Tibial artery (tissue), 4 donors: Measurements from ENCODE around the gene KDM4B.

ENCODE experiments used
- DNase-seq, 2 donors: peaks; one replicate each; pipeline ENCODE4 v3.0.0-alpha.2; 2019
- H3K27ac ChIP-seq, 2 donors: fragments of 200-600 bp; sonication (generic) in 1 of 2; 1 replicate in 1 of 2; 2 replicates in 1 of 2; pipeline ENCODE4 v1.5.1; 2018 to 2019; ENCODE audit warnings: mild to moderate bottlenecking in 1 of 2
- H3K27me3 ChIP-seq, 2 donors: fragments of 200-600 bp; sonication (generic) in 1 of 2; one replicate each; pipeline versions ENCODE4 v1.5.1 to v1.6.0; 2016 to 2019
- H3K36me3 ChIP-seq, 3 donors: fragments of 200-600 bp; sonication (generic) in 2 of 3; one replicate each; pipeline ENCODE4 v1.5.1; 2016 to 2019; ENCODE audit warnings: mild to moderate bottlenecking in 2 of 3
- H3K4me1 ChIP-seq, 4 donors: fragments of 200-600 bp; sonication (generic) in 2 of 4; 1 replicate in 3 of 4; 2 replicates in 1 of 4; pipeline ENCODE4 v1.5.1; 2016 to 2019
- H3K4me3 ChIP-seq, 2 donors: fragments of 200-600 bp; sonication (generic) in 1 of 2; 1 replicate in 1 of 2; 2 replicates in 1 of 2; pipeline ENCODE4 v1.5.1; 2018 to 2019; ENCODE audit warnings: mild to moderate bottlenecking in 2 of 2
- H3K9me3 ChIP-seq, 3 donors: fragments of 200-600 bp; sonication (generic) in 1 of 3; one replicate each; pipeline ENCODE4 v1.5.1; 2016 to 2019
- intact Hi-C: fragments of 100-400 bp; cut with DNase I; formaldehyde crosslinking; loops from one replicate; pipeline ENCODE4 v1.15.0; 2023; ENCODE audit warnings: low total_unique reads
- TF ChIP-seq, protein P1 (sequence below), 2 experiments: fragments of 200-600 bp in 1 of 2; fragments of 450-650 bp in 1 of 2; IDR thresholded peaks; one replicate each; pipeline ENCODE4 v1.5.1; 2017 to 2019; ENCODE audit warnings: antibody characterized with exemption in 2 of 2, mild to moderate bottlenecking in 1 of 2, moderate library complexity in 1 of 2

The KDM4B gene

DNA sequence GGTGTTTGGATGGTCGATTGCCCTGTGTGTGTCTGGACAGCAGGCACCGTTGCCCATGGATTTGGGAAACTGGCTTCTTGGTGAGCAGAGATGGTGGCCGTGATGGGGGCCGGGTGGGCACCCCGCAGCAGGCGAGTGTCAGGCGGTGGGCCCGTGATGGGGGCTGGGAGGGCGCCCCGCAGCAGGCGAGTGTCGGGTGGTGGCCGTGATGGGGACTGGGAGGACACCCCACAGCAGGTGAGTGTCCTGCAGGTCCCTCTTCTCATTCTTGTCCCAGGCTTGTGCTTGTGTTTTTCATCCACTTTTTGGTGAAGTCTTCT lies 86.5 kb downstream of the KDM4B start:
- peaks cover 0 to 87% (median 31%) of the 10 kb centered on the region in 3 donors for H3K36me3 ChIP-seq
- DNase-seq = no peak
- H3K4me3 ChIP-seq = no peak overlapping the region
- intact Hi-C loops = no loop called here
- H3K27me3 ChIP-seq = no peaks in the 10 kb centered on the region
- TF ChIP-seq, protein P1, sequence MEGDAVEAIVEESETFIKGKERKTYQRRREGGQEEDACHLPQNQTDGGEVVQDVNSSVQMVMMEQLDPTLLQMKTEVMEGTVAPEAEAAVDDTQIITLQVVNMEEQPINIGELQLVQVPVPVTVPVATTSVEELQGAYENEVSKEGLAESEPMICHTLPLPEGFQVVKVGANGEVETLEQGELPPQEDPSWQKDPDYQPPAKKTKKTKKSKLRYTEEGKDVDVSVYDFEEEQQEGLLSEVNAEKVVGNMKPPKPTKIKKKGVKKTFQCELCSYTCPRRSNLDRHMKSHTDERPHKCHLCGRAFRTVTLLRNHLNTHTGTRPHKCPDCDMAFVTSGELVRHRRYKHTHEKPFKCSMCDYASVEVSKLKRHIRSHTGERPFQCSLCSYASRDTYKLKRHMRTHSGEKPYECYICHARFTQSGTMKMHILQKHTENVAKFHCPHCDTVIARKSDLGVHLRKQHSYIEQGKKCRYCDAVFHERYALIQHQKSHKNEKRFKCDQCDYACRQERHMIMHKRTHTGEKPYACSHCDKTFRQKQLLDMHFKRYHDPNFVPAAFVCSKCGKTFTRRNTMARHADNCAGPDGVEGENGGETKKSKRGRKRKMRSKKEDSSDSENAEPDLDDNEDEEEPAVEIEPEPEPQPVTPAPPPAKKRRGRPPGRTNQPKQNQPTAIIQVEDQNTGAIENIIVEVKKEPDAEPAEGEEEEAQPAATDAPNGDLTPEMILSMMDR (IDR thresholded peaks at IDR 0.05) = no peak
- H3K4me1 ChIP-seq = peaks cover 0 to 7% (median 0%) of the 10 kb centered on the region in 4 donors
- H3K9me3 ChIP-seq = no peaks in the 10 kb centered on the region
- no peak overlapping the region for H3K27ac ChIP-seq

DNA sequence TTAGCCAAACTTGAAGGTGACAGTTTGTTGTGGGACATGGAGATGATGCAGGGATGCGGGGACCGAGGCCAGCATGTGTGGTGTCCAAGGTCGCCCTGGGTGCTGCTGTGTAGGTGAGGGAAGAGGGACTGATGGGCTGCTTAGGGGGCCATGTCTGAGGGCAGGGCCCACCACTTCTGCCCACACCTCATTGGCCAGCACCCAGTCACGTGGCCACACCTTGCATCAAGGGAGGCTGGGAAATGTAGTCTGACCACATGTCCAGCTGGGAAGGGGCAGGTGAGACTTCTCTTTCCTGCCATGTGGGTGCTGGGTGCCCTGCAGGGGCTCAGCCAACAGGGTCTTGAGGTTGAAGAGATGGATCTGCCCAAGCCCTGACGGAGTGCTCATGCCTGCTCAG lies 88.9 kb downstream of the KDM4B start:
- Histone ChIP-seq H3K4me1 (peaks cover 0 to 7% (median 0%) of the 10 kb centered on the region in 4 donors), H3K4me3 (no peak overlapping the region), H3K9me3 (peaks cover 0 to 10% (median 0%) of the 10 kb centered on the region in 3 donors), H3K36me3 (peaks cover 11 to 82% (median 34%) of the 10 kb centered on the region in 3 donors), H3K27ac (no peak overlapping the region), H3K27me3 (no peaks in the 10 kb centered on the region)
- TF ChIP-seq, protein P1 (IDR thresholded peaks at IDR 0.05) = no peak
- DNase-seq = no peak
- intact Hi-C loops = no loop called here

DNA sequence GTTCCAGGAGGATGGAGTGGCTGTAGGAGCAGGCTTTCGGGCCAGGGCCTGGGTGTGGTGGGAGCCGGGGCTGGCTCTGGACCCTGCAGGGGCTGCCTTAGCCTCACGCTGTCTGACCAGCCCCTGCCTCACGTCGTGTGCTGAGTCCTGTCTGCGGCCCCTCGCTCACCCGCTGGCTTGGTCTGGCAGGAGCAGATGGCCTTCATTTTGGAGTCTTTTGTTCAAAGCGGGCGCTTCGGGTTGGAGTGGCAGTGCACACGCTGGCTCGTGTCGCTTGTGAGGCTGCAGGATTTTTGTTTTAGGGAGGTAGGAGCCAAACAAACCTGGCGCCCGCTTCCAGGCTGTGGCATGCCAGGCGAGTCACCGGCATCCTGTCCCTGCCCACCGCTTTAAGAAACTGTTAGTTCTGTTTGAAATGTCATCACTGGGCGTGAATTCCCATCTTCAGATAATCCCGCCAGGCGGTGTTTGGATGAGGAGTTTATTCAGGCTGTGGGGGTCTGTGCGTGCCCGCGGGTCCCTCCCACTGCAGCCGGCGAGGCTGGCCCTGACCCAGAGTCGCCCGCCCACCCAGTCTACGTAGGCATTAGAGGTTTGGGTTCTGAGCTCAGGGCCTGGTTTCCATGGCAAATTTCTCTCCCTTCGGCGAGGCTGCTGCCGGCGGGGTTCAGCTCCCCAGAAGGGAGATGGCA lies 89.8 kb downstream of the KDM4B start:
- Histone ChIP-seq H3K9me3 (peaks cover 0 to 12% (median 0%) of the 10 kb centered on the region in 3 donors), H3K27ac (no peak overlapping the region), H3K27me3 (no peaks in the 10 kb centered on the region), H3K4me1 (peaks cover 0 to 7% (median 0%) of the 10 kb centered on the region in 4 donors), H3K4me3 (no peak overlapping the region), H3K36me3 (peaks cover 15 to 82% (median 40%) of the 10 kb centered on the region in 3 donors)
- intact Hi-C loops = no loop called here
- TF ChIP-seq, protein P1 (IDR thresholded peaks at IDR 0.05) = no peak
- no peak for DNase-seq

DNA sequence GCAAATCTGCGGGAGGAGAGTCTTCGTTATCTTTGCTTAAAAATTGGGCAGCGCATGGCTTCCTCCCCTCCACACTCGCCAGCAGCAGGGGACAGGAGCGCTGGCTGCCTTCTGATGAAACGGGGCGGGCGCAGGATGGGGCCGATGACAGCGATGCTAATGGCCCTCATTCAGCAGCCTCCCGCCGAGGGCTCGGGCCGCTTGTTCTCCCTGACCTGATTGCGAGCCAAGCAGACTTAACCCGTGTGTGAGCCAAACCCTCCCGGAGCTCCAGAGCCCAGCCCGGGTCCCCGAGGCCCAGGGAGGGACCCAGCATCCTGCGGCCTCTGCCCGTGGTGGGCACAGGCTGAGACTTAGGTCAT lies 90.3 kb downstream of the KDM4B start:
- DNase-seq = no peak
- Histone ChIP-seq H3K27me3 (no peaks in the 10 kb centered on the region), H3K36me3 (peaks cover 15 to 85% (median 43%) of the 10 kb centered on the region in 3 donors), H3K4me1 (peaks cover 0 to 7% (median 0%) of the 10 kb centered on the region in 4 donors), H3K4me3 (no peak overlapping the region), H3K9me3 (peaks cover 0 to 12% (median 0%) of the 10 kb centered on the region in 3 donors), H3K27ac (no peak overlapping the region)
- TF ChIP-seq, protein P1 (IDR thresholded peaks at IDR 0.05) = no peak
- intact Hi-C loops = no loop called here

DNA sequence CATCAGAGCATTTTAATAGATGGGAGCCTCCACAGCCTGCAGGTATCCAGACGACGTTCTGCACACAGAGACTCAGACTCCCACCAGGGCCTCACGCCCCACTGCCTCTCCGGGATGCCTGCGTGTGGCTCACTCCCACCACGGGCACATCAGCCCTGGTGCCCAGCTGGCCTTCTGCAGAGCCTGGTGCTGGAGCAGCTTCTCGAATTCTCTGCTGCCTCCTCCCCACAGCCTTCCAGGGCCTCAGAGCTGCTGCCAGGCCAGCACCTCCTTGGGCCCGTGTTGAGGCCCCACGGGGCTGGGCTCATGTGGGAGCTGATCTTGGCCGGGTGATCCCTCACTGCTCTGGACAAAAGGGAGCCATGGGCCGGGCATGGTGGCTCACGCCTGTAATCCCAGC lies 90.9 kb downstream of the KDM4B start:
- Histone ChIP-seq H3K27ac (no peak overlapping the region), H3K4me3 (no peak overlapping the region), H3K27me3 (no peaks in the 10 kb centered on the region), H3K36me3 (peaks cover 15 to 85% (median 43%) of the 10 kb centered on the region in 3 donors), H3K4me1 (peaks cover 0 to 7% (median 0%) of the 10 kb centered on the region in 4 donors), H3K9me3 (peaks cover 0 to 12% (median 0%) of the 10 kb centered on the region in 3 donors)
- intact Hi-C loops = no loop called here
- TF ChIP-seq, protein P1 (IDR thresholded peaks at IDR 0.05) = no peak
- DNase-seq = no peak
